GM19351 (cell line): Measurements from ENCODE around the gene COL28A1.

Experiments
- ATAC-seq: cut with Tn5 transposase; IDR thresholded peaks from one replicate; pipeline ENCODE4 v1.9.1; 2021; ENCODE audit warnings: mild to moderate bottlenecking, moderate library complexity; ENCODE audit not compliant: unreplicated experiment

The COL28A1 gene

GRCh38 chr7:7347045-7347444 is 188.6 kb downstream of the COL28A1 start:
- no peak for ATAC-seq

- ATAC-seq = no peak
Observed at GRCh38 chr7:7344583-7344982, 191.1 kb downstream of the COL28A1 start.

GRCh38 chr7:7335909-7336308 is 199.8 kb downstream of the COL28A1 start:
- no peak for ATAC-seq

- no peak for ATAC-seq
Observed at GRCh38 chr7:7335215-7335614, 200.5 kb downstream of the COL28A1 start.

GRCh38 chr7:7333610-7334009 is 202.1 kb downstream of the COL28A1 start:
- no peak for ATAC-seq

GRCh38 chr7:7331523-7331922 is 204.2 kb downstream of the COL28A1 start:
- ATAC-seq = no peak

GRCh38 chr7:7330997-7331396 is 204.7 kb downstream of the COL28A1 start:
- no peak for ATAC-seq

GRCh38 chr7:7329326-7329725 is 206.3 kb downstream of the COL28A1 start:
- no peak for ATAC-seq

GRCh38 chr7:7327423-7327822 is 208.2 kb downstream of the COL28A1 start:
- no peak for ATAC-seq

GRCh38 chr7:7324698-7325097 is 211.0 kb downstream of the COL28A1 start:
- ATAC-seq = no peak

- ATAC-seq = no peak
Observed at GRCh38 chr7:7323921-7324320, 211.8 kb downstream of the COL28A1 start.

- ATAC-seq = peak; percentile 64
Observed at GRCh38 chr7:7323352-7323751, 212.3 kb downstream of the COL28A1 start.

GRCh38 chr7:7321681-7322080 is 214.0 kb downstream of the COL28A1 start:
- ATAC-seq = peak; percentile 93

GRCh38 chr7:7318601-7319000 is 217.1 kb downstream of the COL28A1 start:
- ATAC-seq = no peak

GRCh38 chr7:7317850-7318249 is 217.8 kb downstream of the COL28A1 start:
- no peak for ATAC-seq

- ATAC-seq = no peak
Observed at GRCh38 chr7:7315851-7316250, 219.8 kb downstream of the COL28A1 start.

- no peak for ATAC-seq
Observed at GRCh38 chr7:7312323-7312722, 223.3 kb downstream of the COL28A1 start.

GRCh38 chr7:7311001-7311400 is 224.7 kb downstream of the COL28A1 start:
- ATAC-seq = no peak

- no peak for ATAC-seq
Observed at GRCh38 chr7:7309203-7309602, 226.5 kb downstream of the COL28A1 start.
